ENCODE data around the gene HS3ST3B1.

HS3ST3B1 gene

GRCh38 chr17:14276535-14277250, 24.2 kb upstream of the HS3ST3B1 start:
- TF ChIP-seq CTCF (IDR thresholded peaks at IDR 0.05; ENCODE audit: insufficient read depth, low read length, poor library complexity, severe bottlenecking) = no peak
- DNase-seq (ENCODE audit: extremely low read depth, insufficient read length) = no peak
- no peaks in the 10 kb centered on the region for H3K27me3 ChIP-seq (replicated peaks; ENCODE audit: control insufficient read depth, insufficient read depth, low read length)
- H3K4me3 ChIP-seq (replicated peaks; ENCODE audit: low read depth, low read length) = no peak overlapping the region
- H3K36me3 ChIP-seq (ENCODE audit: control insufficient read depth, insufficient read depth, low read length) = no peaks in the 10 kb centered on the region

- Histone ChIP-seq H3K36me3 (ENCODE audit: control insufficient read depth, insufficient read depth, low read length) (no peaks in the 10 kb centered on the region), H3K4me3 (replicated peaks; ENCODE audit: low read depth, low read length) (no peak overlapping the region), H3K27me3 (replicated peaks; ENCODE audit: control insufficient read depth, insufficient read depth, low read length) (no peaks in the 10 kb centered on the region)
- DNase-seq (ENCODE audit: extremely low read depth, insufficient read length) = no peak
- no peak for TF ChIP-seq CTCF (IDR thresholded peaks at IDR 0.05; ENCODE audit: insufficient read depth, low read length, poor library complexity, severe bottlenecking)
These were observed 19.4 kb upstream of the HS3ST3B1 start for GRCh38 chr17:14281530-14281929.

- Histone ChIP-seq H3K4me3 (replicated peaks; ENCODE audit: low read depth, low read length) (no peak overlapping the region), H3K27me3 (replicated peaks; ENCODE audit: control insufficient read depth, insufficient read depth, low read length) (no peaks in the 10 kb centered on the region), H3K36me3 (ENCODE audit: control insufficient read depth, insufficient read depth, low read length) (no peaks in the 10 kb centered on the region)
- DNase-seq (ENCODE audit: extremely low read depth, insufficient read length) = no peak
- no peak for TF ChIP-seq CTCF (IDR thresholded peaks at IDR 0.05; ENCODE audit: insufficient read depth, low read length, poor library complexity, severe bottlenecking)
These were observed 18.2 kb upstream of the HS3ST3B1 start for GRCh38 chr17:14282726-14283125.

GRCh38 chr17:14289162-14289561, 11.7 kb upstream of the HS3ST3B1 start:
- no peaks in the 10 kb centered on the region for H3K36me3 ChIP-seq (ENCODE audit: control insufficient read depth, insufficient read depth, low read length)
- no peaks in the 10 kb centered on the region for H3K27me3 ChIP-seq (replicated peaks; ENCODE audit: control insufficient read depth, insufficient read depth, low read length)
- no peak for TF ChIP-seq CTCF (IDR thresholded peaks at IDR 0.05; ENCODE audit: insufficient read depth, low read length, poor library complexity, severe bottlenecking)
- no peak for DNase-seq (ENCODE audit: extremely low read depth, insufficient read length)
- no peak overlapping the region for H3K4me3 ChIP-seq (replicated peaks; ENCODE audit: low read depth, low read length)

- DNase-seq (ENCODE audit: extremely low read depth, insufficient read length) = no peak
- H3K27me3 ChIP-seq (replicated peaks; ENCODE audit: control insufficient read depth, insufficient read depth, low read length) = no peaks in the 10 kb centered on the region; the same call in 1 of the 2 replicates
- TF ChIP-seq CTCF (IDR thresholded peaks at IDR 0.05; ENCODE audit: insufficient read depth, low read length, poor library complexity, severe bottlenecking) = no peak
- no peak overlapping the region for H3K4me3 ChIP-seq (replicated peaks; ENCODE audit: low read depth, low read length)
- no peaks in the 10 kb centered on the region for H3K36me3 ChIP-seq (ENCODE audit: control insufficient read depth, insufficient read depth, low read length)
These were observed 6.0 kb upstream of the HS3ST3B1 start for GRCh38 chr17:14294876-14295275.

GRCh38 chr17:14295676-14296075, 5.2 kb upstream of the HS3ST3B1 start:
- DNase-seq (ENCODE audit: extremely low read depth, insufficient read length) = no peak
- H3K36me3 ChIP-seq (ENCODE audit: control insufficient read depth, insufficient read depth, low read length) = no peaks in the 10 kb centered on the region
- no peaks in the 10 kb centered on the region; the same call in 1 of the 2 replicates for H3K27me3 ChIP-seq (replicated peaks; ENCODE audit: control insufficient read depth, insufficient read depth, low read length)
- no peak for TF ChIP-seq CTCF (IDR thresholded peaks at IDR 0.05; ENCODE audit: insufficient read depth, low read length, poor library complexity, severe bottlenecking)
- H3K4me3 ChIP-seq (replicated peaks; ENCODE audit: low read depth, low read length) = no peak overlapping the region

Data from GM06990 (cell line).